ENCODE data around the gene FBXO45. TPM values are rescaled to one million over a fixed set of nuclear protein-coding genes. Genes with fewer than 3 reads are reported as not detected.
"Not testable (repeated sequence)": the region's sequence is repeated elsewhere in the genome, so short reads cannot be mapped to it uniquely, and the experiment has no call there.

The FBXO45 gene
- total RNA-seq, 1 donor from 2014 or later: 10.3 TPM

DNA sequence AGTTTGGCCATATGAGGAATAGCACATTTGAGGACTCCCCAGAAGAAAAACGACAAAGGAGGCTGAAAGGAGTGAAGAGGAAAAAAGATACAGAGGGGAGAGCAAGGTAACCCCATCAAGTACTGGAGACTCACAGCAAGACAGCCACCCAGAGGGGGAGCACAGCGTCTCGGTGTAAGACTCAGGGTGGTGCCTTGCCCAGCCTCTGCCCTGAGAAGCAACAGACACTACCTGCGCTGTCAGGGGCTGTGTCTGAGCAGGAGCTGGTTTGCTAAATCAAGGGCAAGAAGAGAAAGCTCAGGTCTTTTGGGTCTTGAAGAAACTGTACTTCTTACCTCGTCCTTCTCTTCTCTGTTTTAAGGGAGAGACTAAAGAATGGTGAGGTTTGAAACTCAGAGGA, 27.9 kb downstream of the FBXO45 start:
- peaks cover 9% of the 10 kb centered on the region for H3K27me3 ChIP-seq (ENCODE audit: control insufficient read depth, insufficient read depth, low read length)
- no peaks in the 10 kb centered on the region for H3K36me3 ChIP-seq (ENCODE audit: control insufficient read depth, insufficient read depth, low read length)
- no peak for DNase-seq (ENCODE audit: low read depth)
- no peak overlapping the region for H3K4me3 ChIP-seq (ENCODE audit: low read depth, low read length)
- TF ChIP-seq, protein P1, sequence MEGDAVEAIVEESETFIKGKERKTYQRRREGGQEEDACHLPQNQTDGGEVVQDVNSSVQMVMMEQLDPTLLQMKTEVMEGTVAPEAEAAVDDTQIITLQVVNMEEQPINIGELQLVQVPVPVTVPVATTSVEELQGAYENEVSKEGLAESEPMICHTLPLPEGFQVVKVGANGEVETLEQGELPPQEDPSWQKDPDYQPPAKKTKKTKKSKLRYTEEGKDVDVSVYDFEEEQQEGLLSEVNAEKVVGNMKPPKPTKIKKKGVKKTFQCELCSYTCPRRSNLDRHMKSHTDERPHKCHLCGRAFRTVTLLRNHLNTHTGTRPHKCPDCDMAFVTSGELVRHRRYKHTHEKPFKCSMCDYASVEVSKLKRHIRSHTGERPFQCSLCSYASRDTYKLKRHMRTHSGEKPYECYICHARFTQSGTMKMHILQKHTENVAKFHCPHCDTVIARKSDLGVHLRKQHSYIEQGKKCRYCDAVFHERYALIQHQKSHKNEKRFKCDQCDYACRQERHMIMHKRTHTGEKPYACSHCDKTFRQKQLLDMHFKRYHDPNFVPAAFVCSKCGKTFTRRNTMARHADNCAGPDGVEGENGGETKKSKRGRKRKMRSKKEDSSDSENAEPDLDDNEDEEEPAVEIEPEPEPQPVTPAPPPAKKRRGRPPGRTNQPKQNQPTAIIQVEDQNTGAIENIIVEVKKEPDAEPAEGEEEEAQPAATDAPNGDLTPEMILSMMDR (IDR thresholded peaks at IDR 0.05; ENCODE audit: insufficient read depth, low read length, poor library complexity, severe bottlenecking): no peak

DNA sequence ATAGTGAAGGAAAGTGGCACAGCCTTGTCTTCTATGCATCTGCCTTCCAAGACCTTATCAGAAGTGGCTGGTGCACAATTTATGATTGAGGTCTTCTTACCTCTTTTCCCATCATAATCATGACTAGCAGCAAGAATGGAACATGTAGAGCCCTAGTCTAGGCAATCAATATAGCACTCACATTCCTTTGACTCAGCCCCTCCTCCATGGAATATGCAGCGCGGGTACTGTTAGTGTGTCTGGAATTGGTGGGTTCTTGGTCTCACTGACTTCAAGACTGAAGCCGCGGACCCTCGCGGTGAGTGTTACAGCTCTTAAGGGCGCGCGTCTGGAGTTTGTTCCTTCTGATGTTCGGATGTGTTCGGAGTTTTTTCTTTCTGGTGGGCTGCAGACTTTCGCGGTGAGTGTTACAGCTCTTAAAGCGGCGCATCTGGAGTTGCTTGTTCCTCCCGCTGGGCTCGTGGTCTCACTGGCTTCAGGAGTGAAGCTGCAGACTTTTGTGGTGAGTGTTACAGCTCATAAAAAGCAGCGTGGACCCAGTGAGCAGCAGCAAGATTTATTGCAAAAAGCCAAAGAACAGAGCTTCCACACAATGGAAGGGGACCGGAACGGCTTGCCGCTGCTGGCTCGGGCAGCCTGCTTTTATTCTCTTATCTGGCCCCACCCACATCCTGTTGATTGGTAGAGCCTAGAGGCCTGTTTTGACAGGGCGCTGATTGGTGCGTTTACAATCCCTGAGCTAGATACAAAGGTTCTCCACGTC, 29.7 kb downstream of the FBXO45 start:
- H3K36me3 ChIP-seq (ENCODE audit: control insufficient read depth, insufficient read depth, low read length); DNase-seq (ENCODE audit: low read depth); H3K27me3 ChIP-seq (ENCODE audit: control insufficient read depth, insufficient read depth, low read length): not testable (repeated sequence)
- H3K4me3 ChIP-seq (ENCODE audit: low read depth, low read length): peak overlapping the region; percentile 25

DNA sequence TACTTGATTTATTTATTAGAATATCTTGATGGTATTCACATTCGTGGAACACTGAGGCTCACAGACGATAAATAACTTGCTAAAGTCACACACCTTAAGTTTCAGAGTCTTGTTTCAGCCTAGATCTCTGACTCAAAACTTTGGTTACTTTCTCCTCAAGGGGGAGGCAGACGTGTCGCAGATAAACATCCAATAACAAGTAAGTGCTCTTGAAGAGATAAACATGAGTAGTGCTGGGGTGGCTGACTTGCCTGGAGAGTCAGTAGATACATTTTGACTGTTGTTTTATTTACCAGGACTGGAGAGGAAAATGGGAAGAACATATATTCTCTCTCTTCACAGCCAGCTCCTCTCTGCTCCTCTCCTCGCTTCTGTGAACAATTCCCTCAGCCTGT, 31.3 kb downstream of the FBXO45 start:
- TF ChIP-seq, protein P1 (IDR thresholded peaks at IDR 0.05; ENCODE audit: insufficient read depth, low read length, poor library complexity, severe bottlenecking): no peak
- no peak overlapping the region for H3K4me3 ChIP-seq (ENCODE audit: low read depth, low read length)

DNA sequence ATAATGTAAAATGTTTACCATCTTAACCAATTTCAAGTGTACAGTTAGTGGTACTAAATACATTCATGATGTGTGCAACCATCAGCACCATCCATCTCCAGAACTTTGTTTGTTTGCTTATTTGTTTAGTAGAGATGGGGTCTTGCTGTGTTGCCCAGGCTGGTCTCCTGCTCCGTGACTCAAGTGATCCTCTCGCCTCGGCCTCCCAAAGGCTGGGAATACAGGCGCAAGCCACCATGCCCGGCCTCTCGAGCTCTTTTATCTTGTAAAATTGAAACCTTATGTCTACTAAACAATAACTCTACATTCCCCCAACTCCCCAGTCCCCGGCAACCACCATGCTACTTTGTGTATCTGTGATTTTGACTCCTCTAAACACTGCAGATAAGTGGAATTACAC, 31.9 kb downstream of the FBXO45 start:
- Histone ChIP-seq H3K27me3 (ENCODE audit: control insufficient read depth, insufficient read depth, low read length) (peaks cover 9% of the 10 kb centered on the region), H3K4me3 (ENCODE audit: low read depth, low read length) (no peak overlapping the region), H3K36me3 (ENCODE audit: control insufficient read depth, insufficient read depth, low read length) (no peaks in the 10 kb centered on the region)
- TF ChIP-seq, protein P1 (IDR thresholded peaks at IDR 0.05; ENCODE audit: insufficient read depth, low read length, poor library complexity, severe bottlenecking): no peak
- no peak for DNase-seq (ENCODE audit: low read depth)

More for the DNA sequence above, 31.3 kb downstream of the FBXO45 start:
- no peaks in the 10 kb centered on the region for H3K36me3 ChIP-seq (ENCODE audit: control insufficient read depth, insufficient read depth, low read length)
- peaks cover 9% of the 10 kb centered on the region for H3K27me3 ChIP-seq (ENCODE audit: control insufficient read depth, insufficient read depth, low read length)
- no peak for DNase-seq (ENCODE audit: low read depth)

DNA sequence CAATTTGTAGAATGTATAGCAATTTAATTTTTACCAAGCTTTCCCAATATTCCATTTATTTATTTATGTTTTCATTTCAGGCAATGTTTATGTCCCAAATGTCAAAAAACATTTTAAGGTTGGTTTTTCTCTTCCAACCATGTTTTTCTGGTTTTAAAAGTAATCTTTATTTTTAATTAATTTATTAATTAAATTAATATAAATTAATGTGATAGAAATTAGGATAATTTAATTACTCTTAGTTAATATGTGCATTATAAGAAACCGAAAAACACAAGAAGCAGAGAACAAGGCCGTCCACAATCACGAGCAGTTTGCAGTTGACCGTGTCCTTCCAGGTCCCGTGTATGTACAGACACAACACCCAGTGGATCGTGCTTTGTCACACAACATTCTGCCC, 34.2 kb downstream of the FBXO45 start:
- TF ChIP-seq, protein P1 (IDR thresholded peaks at IDR 0.05; ENCODE audit: insufficient read depth, low read length, poor library complexity, severe bottlenecking): no peak
- no peak for DNase-seq (ENCODE audit: low read depth)

DNA sequence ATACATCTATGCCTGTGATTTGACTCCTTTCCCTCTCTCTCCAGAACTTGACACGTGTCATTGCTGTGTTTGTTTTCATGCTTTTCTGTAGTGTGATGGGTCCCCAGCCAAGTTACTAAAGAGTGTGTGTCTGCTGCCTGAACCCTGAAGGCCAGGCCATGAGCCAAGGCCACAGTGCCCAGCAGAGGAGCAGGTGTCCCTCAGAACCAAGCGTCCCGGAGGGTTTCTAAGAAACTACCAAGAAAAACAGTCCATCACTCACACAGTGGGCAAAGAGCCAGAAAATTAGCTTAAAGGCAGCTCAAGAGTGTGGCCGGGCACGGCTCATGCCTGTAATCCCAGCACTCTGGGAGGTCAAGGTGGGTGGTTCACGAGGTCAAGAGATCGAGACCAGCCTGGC, 35.2 kb downstream of the FBXO45 start:
- H3K36me3 ChIP-seq (ENCODE audit: control insufficient read depth, insufficient read depth, low read length): no peaks in the 10 kb centered on the region
- H3K4me3 ChIP-seq (ENCODE audit: low read depth, low read length): no peak overlapping the region
- H3K27me3 ChIP-seq (ENCODE audit: control insufficient read depth, insufficient read depth, low read length): no peaks in the 10 kb centered on the region
- TF ChIP-seq, protein P1 (IDR thresholded peaks at IDR 0.05; ENCODE audit: insufficient read depth, low read length, poor library complexity, severe bottlenecking): no peak
- DNase-seq (ENCODE audit: low read depth): no peak

More for the DNA sequence above, 34.2 kb downstream of the FBXO45 start:
- no peak overlapping the region for H3K4me3 ChIP-seq (ENCODE audit: low read depth, low read length)
- no peaks in the 10 kb centered on the region for H3K27me3 ChIP-seq (ENCODE audit: control insufficient read depth, insufficient read depth, low read length)
- H3K36me3 ChIP-seq (ENCODE audit: control insufficient read depth, insufficient read depth, low read length): no peaks in the 10 kb centered on the region
